SU-DHL-6 (cell line): Measurements from ENCODE around the gene PCSK2.

Source experiments
- EZH2phosphoT487 ChIP-seq: fragments of 200-600 bp; sonication (generic), shearing (Covaris generic); conservative IDR thresholded peaks from 2 replicates; pipeline ENCODE4 v1.6.1; 2018; ENCODE audit warnings: mild to moderate bottlenecking, antibody characterized with exemption, low read length, moderate library complexity, mixed read lengths
- TF ChIP-seq, protein P1 (sequence below): fragments of 200-600 bp; sonication (generic); IDR thresholded peaks from one replicate; pipeline ENCODE4 v1.5.1; 2017; ENCODE audit warnings: antibody characterized with exemption, mild to moderate bottlenecking, low read length, moderate library complexity; ENCODE audit not compliant: insufficient read depth, poor library complexity, severe bottlenecking

GRCh38 chr20:17522528-17522927 lies 295.7 kb downstream of the PCSK2 start:
- TF ChIP-seq, protein P1, sequence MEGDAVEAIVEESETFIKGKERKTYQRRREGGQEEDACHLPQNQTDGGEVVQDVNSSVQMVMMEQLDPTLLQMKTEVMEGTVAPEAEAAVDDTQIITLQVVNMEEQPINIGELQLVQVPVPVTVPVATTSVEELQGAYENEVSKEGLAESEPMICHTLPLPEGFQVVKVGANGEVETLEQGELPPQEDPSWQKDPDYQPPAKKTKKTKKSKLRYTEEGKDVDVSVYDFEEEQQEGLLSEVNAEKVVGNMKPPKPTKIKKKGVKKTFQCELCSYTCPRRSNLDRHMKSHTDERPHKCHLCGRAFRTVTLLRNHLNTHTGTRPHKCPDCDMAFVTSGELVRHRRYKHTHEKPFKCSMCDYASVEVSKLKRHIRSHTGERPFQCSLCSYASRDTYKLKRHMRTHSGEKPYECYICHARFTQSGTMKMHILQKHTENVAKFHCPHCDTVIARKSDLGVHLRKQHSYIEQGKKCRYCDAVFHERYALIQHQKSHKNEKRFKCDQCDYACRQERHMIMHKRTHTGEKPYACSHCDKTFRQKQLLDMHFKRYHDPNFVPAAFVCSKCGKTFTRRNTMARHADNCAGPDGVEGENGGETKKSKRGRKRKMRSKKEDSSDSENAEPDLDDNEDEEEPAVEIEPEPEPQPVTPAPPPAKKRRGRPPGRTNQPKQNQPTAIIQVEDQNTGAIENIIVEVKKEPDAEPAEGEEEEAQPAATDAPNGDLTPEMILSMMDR, result no peak
- TF ChIP-seq EZH2phosphoT487, result no peak
